Keratinocyte (primary cell): ENCODE data around the gene SELE. TPM values are rescaled to one million over a fixed set of nuclear protein-coding genes. Genes with fewer than 3 reads are reported as not detected.
"Not testable (repeated sequence)": the region's sequence is repeated elsewhere in the genome, so short reads cannot be mapped to it uniquely, and the experiment has no call there.

Source experiments
- DNase-seq: peaks from one replicate; pipeline ENCODE4 v3.0.0-alpha.2; 2011; ENCODE audit warnings: low read depth, missing footprints, low spot score
- FAIRE-seq: peaks from 2 replicates; lab custom pipeline; 2011; peaks lifted over from hg19 to GRCh38; lab: Jason Lieb, UNC
- H2AFZ ChIP-seq: 2 replicates; pipeline ENCODE4 v1.6.0; 2012; ENCODE audit warnings: low read length, control low read depth, inconsistent platforms; ENCODE audit not compliant: control insufficient read depth
- H3K27ac ChIP-seq: 2 replicates; pipeline ENCODE4 v1.5.1; 2011; ENCODE audit warnings: low read length; ENCODE audit not compliant: control insufficient read depth, insufficient read depth
- H3K27me3 ChIP-seq: 3 replicates; pipeline ENCODE4 v1.6.0; 2011; ENCODE audit warnings: low read length; ENCODE audit not compliant: control insufficient read depth, insufficient read depth; ENCODE audit errors: extremely low read depth
- H3K36me3 ChIP-seq, 2 experiments: 2 replicates in 1 of 2; 3 replicates in 1 of 2; pipeline ENCODE4 v1.5.1; 2011; ENCODE audit warnings: low read length in 2 of 2, mild to moderate bottlenecking in 1 of 2; ENCODE audit not compliant: control insufficient read depth in 2 of 2, insufficient read depth in 2 of 2; ENCODE audit errors: extremely low read depth in 1 of 2
- H3K4me1 ChIP-seq: 3 replicates; pipeline ENCODE4 v1.5.1; 2011; ENCODE audit warnings: low read length; ENCODE audit not compliant: control insufficient read depth, insufficient read depth; ENCODE audit errors: extremely low read depth
- H3K4me2 ChIP-seq: 3 replicates; pipeline ENCODE4 v1.6.0; 2011; ENCODE audit warnings: low read depth, low read length; ENCODE audit not compliant: control insufficient read depth, insufficient read depth; ENCODE audit errors: extremely low read depth
- H3K4me3 ChIP-seq, 3 experiments: fragments of 200-600 bp in 1 of 3; sonication (generic) in 1 of 3; 2 replicates in 2 of 3; 3 replicates in 1 of 3; pipeline ENCODE4 v1.5.1; 2011 to 2016; ENCODE audit warnings: low read length in 3 of 3, mild to moderate bottlenecking in 3 of 3, control low read depth in 2 of 3, inconsistent platforms in 1 of 3, low read depth in 1 of 3, mixed read lengths in 1 of 3, mixed run types in 1 of 3, moderate library complexity in 1 of 3; ENCODE audit not compliant: control insufficient read depth in 2 of 3, insufficient read depth in 2 of 3; ENCODE audit errors: extremely low read depth in 1 of 3
- H3K79me2 ChIP-seq: 2 replicates; pipeline ENCODE4 v1.6.0; 2012; ENCODE audit warnings: low read length; ENCODE audit not compliant: control insufficient read depth, insufficient read depth
- H3K9ac ChIP-seq: 3 replicates; pipeline ENCODE4 v1.6.0; 2011; ENCODE audit warnings: low read length; ENCODE audit not compliant: control insufficient read depth, insufficient read depth; ENCODE audit errors: extremely low read depth
- H3K9me1 ChIP-seq: 3 replicates; pipeline ENCODE4 v1.6.0; 2011; ENCODE audit warnings: low read length; ENCODE audit not compliant: control insufficient read depth, insufficient read depth; ENCODE audit errors: extremely low read depth
- H3K9me3 ChIP-seq: 2 replicates; pipeline ENCODE4 v1.5.1; 2012; ENCODE audit warnings: low read depth, low read length; ENCODE audit not compliant: control insufficient read depth
- H4K20me1 ChIP-seq: 3 replicates; pipeline ENCODE4 v1.6.0; 2011; ENCODE audit warnings: low read length; ENCODE audit not compliant: control insufficient read depth, insufficient read depth; ENCODE audit errors: extremely low read depth
- CTCF ChIP-seq, 3 experiments: IDR thresholded peaks in 1 of 3; conservative IDR thresholded peaks in 1 of 3; optimal IDR thresholded peaks in 1 of 3; 2 replicates in 2 of 3; 3 replicates in 1 of 3; pipeline versions ENCODE3 to v1.5.1; 2011; ENCODE audit warnings: low read length in 3 of 3, mild to moderate bottlenecking in 3 of 3, moderate library complexity in 2 of 3, control low read depth in 1 of 3, inconsistent platforms in 1 of 3; ENCODE audit not compliant: insufficient read depth in 2 of 3; ENCODE audit errors: extremely low read depth in 1 of 3
- EZH2 ChIP-seq: IDR thresholded peaks from one replicate; pipeline ENCODE4 v1.6.1; 2012; ENCODE audit warnings: inconsistent platforms, mild to moderate bottlenecking, low read length, moderate library complexity
- dilution Hi-C: fragments of 300-500 bp; cut with MboI; formaldehyde crosslinking; loops from one replicate; pipeline ENCODE4 v1.7.0; 2020; ENCODE audit warnings: low sequenced_read_pairs; ENCODE audit not compliant: extremely low pct_ligation_motif_present
- polyA plus RNA-seq, 5 experiments: library from polyadenylated mRNA; depleted of rRNA in 3 of 5; stranded (reverse) in 3 of 5; stranded (forward) in 1 of 5; unstranded in 1 of 5; fragments of >200 nt; gene quantifications; 1 replicate in 1 of 5; 2 replicates in 3 of 5; 3 replicates in 1 of 5; pipeline versions ENCODE4 v1.2.1 to v1.2.3, GENCODE V29; 2011 to 2012; ENCODE audit warnings: missing spikeins in 2 of 5, low read depth in 1 of 5, low replicate concordance in 1 of 5

The SELE gene
- polyA plus RNA-seq, 1 donor (not counting 4 experiments of a cell fraction or from before 2014, with no cell fraction given): not detected

GRCh38 chr1:169689395-169689794 is 44.5 kb downstream of the SELE start:
- Histone ChIP-seq H3K4me3 (no peak overlapping the region), H4K20me1 (no peaks in the 10 kb centered on the region), H3K27ac (no peak overlapping the region), H3K9me3 (no peaks in the 10 kb centered on the region), H3K9me1 (no peaks in the 10 kb centered on the region), H3K79me2 (no peaks in the 10 kb centered on the region), H2AFZ (no peak overlapping the region), H3K4me2 (no peak overlapping the region), H3K27me3 (no peaks in the 10 kb centered on the region), H3K36me3 (no peaks in the 10 kb centered on the region), H3K4me1 (no peaks in the 10 kb centered on the region), H3K9ac (no peak overlapping the region)
- TF ChIP-seq CTCF (optimal IDR thresholded peaks at IDR 0.05 in 1 of 3, IDR thresholded peaks at IDR 0.05 in 1 of 3, conservative IDR thresholded peaks at IDR 0.05 in 1 of 3; ENCODE audit: extremely low read depth in 1 of 3, insufficient read depth in 2 of 3, low read length in 3 of 3): no peak
- no peak for TF ChIP-seq EZH2
- no peak for DNase-seq
- dilution Hi-C loops: no loop called here
- no peak for FAIRE-seq

GRCh38 chr1:169688377-169688776 is 45.5 kb downstream of the SELE start:
- dilution Hi-C loops, H3K79me2 ChIP-seq, H3K36me3 ChIP-seq, H3K4me1 ChIP-seq, H4K20me1 ChIP-seq, H3K9me3 ChIP-seq, H3K27ac ChIP-seq, H2AFZ ChIP-seq, FAIRE-seq, H3K4me3 ChIP-seq, H3K9ac ChIP-seq, H3K27me3 ChIP-seq, DNase-seq, H3K9me1 ChIP-seq, H3K4me2 ChIP-seq: not testable (repeated sequence)

GRCh38 chr1:169683661-169684060 is 50.2 kb downstream of the SELE start:
- FAIRE-seq (no peak), DNase-seq (no peak)
- dilution Hi-C loops: no loop called here
- H3K27me3 ChIP-seq: no peaks in the 10 kb centered on the region
- H3K9ac ChIP-seq: no peak overlapping the region
- H3K9me1 ChIP-seq: no peaks in the 10 kb centered on the region
- no peak overlapping the region for H2AFZ ChIP-seq
- H3K4me1 ChIP-seq: no peaks in the 10 kb centered on the region
- no peak overlapping the region for H3K4me3 ChIP-seq
- no peaks in the 10 kb centered on the region for H3K36me3 ChIP-seq
- TF ChIP-seq EZH2 (no peak), CTCF (optimal IDR thresholded peaks at IDR 0.05 in 1 of 3, IDR thresholded peaks at IDR 0.05 in 1 of 3, conservative IDR thresholded peaks at IDR 0.05 in 1 of 3; ENCODE audit: extremely low read depth in 1 of 3, insufficient read depth in 2 of 3, low read length in 3 of 3) (no peak)
- H3K9me3 ChIP-seq: no peaks in the 10 kb centered on the region
- no peaks in the 10 kb centered on the region for H4K20me1 ChIP-seq
- no peak overlapping the region for H3K27ac ChIP-seq
- H3K79me2 ChIP-seq: no peaks in the 10 kb centered on the region
- no peak overlapping the region for H3K4me2 ChIP-seq

GRCh38 chr1:169683168-169683567 is 50.7 kb downstream of the SELE start:
- H3K9me3 ChIP-seq, H4K20me1 ChIP-seq, H3K9me1 ChIP-seq, H3K79me2 ChIP-seq, H3K4me3 ChIP-seq, H3K4me1 ChIP-seq, H3K27me3 ChIP-seq, H3K9ac ChIP-seq, DNase-seq, H3K27ac ChIP-seq, FAIRE-seq, H2AFZ ChIP-seq, H3K36me3 ChIP-seq, H3K4me2 ChIP-seq, dilution Hi-C loops: not testable (repeated sequence)
